ENCODE results near the gene ELAVL1.

GRCh38 chr19:7977021-7977722 is 28.3 kb downstream of the ELAVL1 start:
- TF ChIP-seq CTCF (IDR thresholded peaks at IDR 0.05) (no peak), POLR2A (IDR thresholded peaks at IDR 0.05) (no peak)
